IMR-90 (cell line): Measurements from ENCODE around the gene HIVEP3. TPM values are rescaled to one million over a fixed set of nuclear protein-coding genes. Genes with fewer than 3 reads are reported as not detected.

ENCODE experiments used
- ATAC-seq: fragments of 200-7000 bp; cut with Tn5 transposase; 2 replicates; pipeline ENCODE4 v1.9.1; 2020; ENCODE audit warnings: low read depth, mild to moderate bottlenecking, moderate library complexity
- BruUV-seq: library from RNA; stranded (reverse); fragments of 400-500 nt; replicated peaks from 2 replicates; lab custom pipeline; 2021; lab: Mats Ljungman, UMichigan
- CTCF ChIA-PET: fragments of 300-600 bp; formaldehyde crosslinking; extraction: SDS; loops from one replicate; lab custom pipeline; 2021; ENCODE audit warnings: antibody characterized with exemption; lab: Yijun Ruan, JAX
- POLR2A ChIA-PET: fragments of 300-600 bp; sonication (Branson Sonifier 250); formaldehyde crosslinking; loops from one replicate; lab custom pipeline; 2022; ENCODE audit warnings: antibody characterized with exemption; ENCODE audit not compliant: unreplicated experiment; lab: Charles Lee
- DNase-seq: peaks from one replicate; pipeline ENCODE4 v3.0.0; 2013
- H2AFZ ChIP-seq: replicated peaks from 2 replicates; pipeline ENCODE3; 2013; ENCODE audit warnings: low read length, mild to moderate bottlenecking; ENCODE audit not compliant: poor library complexity
- H2AK5ac ChIP-seq: 2 replicates; pipeline ENCODE4 v1.6.1; 2013; ENCODE audit warnings: low read depth, low read length, inconsistent platforms
- H2AK9ac ChIP-seq: replicated peaks from 2 replicates; pipeline ENCODE3; 2013; ENCODE audit warnings: mild to moderate bottlenecking, low read depth, low read length, moderate library complexity; ENCODE audit not compliant: poor library complexity
- H2BK120ac ChIP-seq: 2 replicates; pipeline ENCODE4 v1.6.1; 2013; ENCODE audit warnings: low read depth, low read length, inconsistent platforms
- H2BK15ac ChIP-seq: 3 replicates; pipeline ENCODE4 v1.6.1; 2013; ENCODE audit warnings: low read depth, low read length, inconsistent platforms
- H2BK20ac ChIP-seq: 2 replicates; pipeline ENCODE4 v1.6.1; 2013; ENCODE audit warnings: low read depth, mild to moderate bottlenecking, inconsistent platforms, low read length, moderate library complexity
- H2BK5ac ChIP-seq: 2 replicates; pipeline ENCODE4 v1.6.1; 2013; ENCODE audit warnings: mild to moderate bottlenecking, low read depth, low read length, inconsistent platforms; ENCODE audit not compliant: poor library complexity, severe bottlenecking
- H3K14ac ChIP-seq: replicated peaks from 2 replicates; pipeline ENCODE4 v1.6.1; 2013; ENCODE audit warnings: low read depth, low read length, inconsistent platforms
- H3K18ac ChIP-seq: 2 replicates; pipeline ENCODE4 v1.6.1; 2013; ENCODE audit warnings: low read depth, low read length, control low read depth
- H3K23ac ChIP-seq: 2 replicates; pipeline ENCODE4 v1.6.1; 2013; ENCODE audit warnings: low read depth, low read length, inconsistent platforms
- H3K27ac ChIP-seq: 2 replicates; pipeline ENCODE4 v1.5.1; 2013; ENCODE audit warnings: mild to moderate bottlenecking, control low read depth, low read length; ENCODE audit not compliant: insufficient read depth
- H3K27me3 ChIP-seq: 2 replicates; pipeline ENCODE4 v1.6.1; 2013; ENCODE audit warnings: low read length; ENCODE audit not compliant: control insufficient read depth, insufficient read depth
- H3K36me3 ChIP-seq: 2 replicates; pipeline ENCODE4 v1.6.1; 2013; ENCODE audit warnings: low read length, mixed read lengths; ENCODE audit not compliant: control insufficient read depth, insufficient read depth
- H3K4ac ChIP-seq: 2 replicates; pipeline ENCODE4 v1.6.1; 2013; ENCODE audit warnings: low read depth, low read length, inconsistent platforms
- H3K4me1 ChIP-seq: 2 replicates; pipeline ENCODE4 v1.6.1; 2013; ENCODE audit warnings: low read length, mixed read lengths; ENCODE audit not compliant: control insufficient read depth, insufficient read depth
- H3K4me2 ChIP-seq: 2 replicates; pipeline ENCODE4 v1.6.1; 2013; ENCODE audit warnings: low read depth, mild to moderate bottlenecking, control low read depth, low read length, moderate library complexity
- H3K4me3 ChIP-seq: 2 replicates; pipeline ENCODE4 v1.5.1; 2013; ENCODE audit warnings: low read depth, mild to moderate bottlenecking, control low read depth, low read length, moderate library complexity; ENCODE audit not compliant: insufficient read depth
- H3K56ac ChIP-seq: 2 replicates; pipeline ENCODE4 v1.6.1; 2013; ENCODE audit warnings: low read length, inconsistent platforms; ENCODE audit not compliant: insufficient read depth; ENCODE audit errors: extremely low read depth
- H3K79me1 ChIP-seq, 2 experiments: 2 replicates each; pipeline ENCODE4 v1.6.1; 2013; ENCODE audit warnings: low read length in 2 of 2, inconsistent platforms in 1 of 2, low read depth in 1 of 2
- H3K9ac ChIP-seq: 2 replicates; pipeline ENCODE4 v1.6.1; 2013; ENCODE audit warnings: low read depth, low read length, control low read depth
- H3K9me1 ChIP-seq: 2 replicates; pipeline ENCODE4 v1.6.1; 2013; ENCODE audit warnings: low read length, inconsistent platforms; ENCODE audit not compliant: insufficient read depth
- H3K9me3 ChIP-seq: 2 replicates; pipeline ENCODE4 v1.6.1; 2013; ENCODE audit warnings: low read length; ENCODE audit not compliant: control insufficient read depth, insufficient read depth
- H4K20me1 ChIP-seq: 2 replicates; pipeline ENCODE4 v1.6.1; 2013; ENCODE audit warnings: low read length, inconsistent platforms; ENCODE audit not compliant: insufficient read depth
- H4K5ac ChIP-seq: 2 replicates; pipeline ENCODE4 v1.6.1; 2013; ENCODE audit warnings: mild to moderate bottlenecking, low read depth, low read length, control low read depth
- H4K8ac ChIP-seq, 2 experiments: 2 replicates each; pipeline ENCODE4 v1.6.1; 2013; ENCODE audit warnings: low read depth in 2 of 2, low read length in 2 of 2, control low read depth in 1 of 2, inconsistent platforms in 1 of 2
- H4K91ac ChIP-seq: 2 replicates; pipeline ENCODE4 v1.6.1; 2013; ENCODE audit warnings: low read depth, low read length, inconsistent platforms; ENCODE audit not compliant: insufficient read depth
- CEBPB ChIP-seq: IDR thresholded peaks from 2 replicates; pipeline ENCODE4 v1.6.1; 2012; ENCODE audit warnings: low read depth, low read length, improper control_type of control experiment
- FOS ChIP-seq: fragments of 150-350 bp; IDR thresholded peaks from 2 replicates; pipeline ENCODE4 v1.6.1; 2016; ENCODE audit warnings: low read depth, low read length
- MAFK ChIP-seq: IDR thresholded peaks from 2 replicates; pipeline ENCODE4 v1.6.1; 2012; ENCODE audit warnings: low read depth, low read length, improper control_type of control experiment
- MAZ ChIP-seq: IDR thresholded peaks from 2 replicates; pipeline ENCODE4 v1.6.1; 2012; ENCODE audit warnings: low read depth, mild to moderate bottlenecking, low read length, improper control_type of control experiment, moderate library complexity, borderline replicate concordance
- RFX5 ChIP-seq: IDR thresholded peaks from 2 replicates; pipeline ENCODE4 v1.8.0; 2012; ENCODE audit warnings: low read depth, mild to moderate bottlenecking, low read length, moderate library complexity
- WGBS, 2 experiments: methylation state at CpG; one replicate each; pipeline versions ENCODE4 v1.1.5 to v1.1.7; 2013; ENCODE audit warnings: missing lambda C conversion rate in 2 of 2; ENCODE audit not compliant: insufficient read length in 1 of 2; ENCODE audit errors: extremely low coverage in 2 of 2; 5-methylcytosine and 5-hydroxymethylcytosine counted together
- dilution Hi-C: fragments of 300-500 bp; cut with HindIII; formaldehyde crosslinking; loops from one replicate; pipeline ENCODE4 v1.14.3; 2018; ENCODE audit warnings: low sequenced_read_pairs; ENCODE audit not compliant: unreplicated experiment
- in situ Hi-C: fragments of 300-500 bp; cut with MboI; formaldehyde crosslinking; loops from 3 replicates; pipeline ENCODE4 v1.14.3; 2019; ENCODE audit warnings: low sequenced_read_pairs, inconsistent platforms, mixed read lengths
- intact Hi-C: fragments of 100-400 bp; cut with micrococcal nuclease; formaldehyde crosslinking; loops from 2 replicates; pipeline ENCODE4 v1.10.0; 2022
- polyA plus RNA-seq, 3 experiments: library from polyadenylated mRNA; depleted of rRNA; stranded (reverse); fragments of >200 nt; gene quantifications; 2 replicates each; pipeline ENCODE4 v1.2.3, GENCODE V29; 2012; ENCODE audit warnings: low replicate concordance in 1 of 3
- total RNA-seq: library from RNA; depleted of rRNA; stranded (reverse); fragments of >200 nt; gene quantifications from 2 replicates; pipeline ENCODE4 v1.2.3, GENCODE V29; 2012
- TF ChIP-seq, protein P1 (sequence below): conservative IDR thresholded peaks from 2 replicates; pipeline ENCODE4 v1.5.1; 2012; ENCODE audit warnings: mild to moderate bottlenecking, low read depth, low read length, improper control_type of control experiment

Gene HIVEP3
- total and polyA plus RNA-seq, 2 of the 4 experiments (the other 2 are of a cell fraction): 1.4 to 4.0 TPM

DNA sequence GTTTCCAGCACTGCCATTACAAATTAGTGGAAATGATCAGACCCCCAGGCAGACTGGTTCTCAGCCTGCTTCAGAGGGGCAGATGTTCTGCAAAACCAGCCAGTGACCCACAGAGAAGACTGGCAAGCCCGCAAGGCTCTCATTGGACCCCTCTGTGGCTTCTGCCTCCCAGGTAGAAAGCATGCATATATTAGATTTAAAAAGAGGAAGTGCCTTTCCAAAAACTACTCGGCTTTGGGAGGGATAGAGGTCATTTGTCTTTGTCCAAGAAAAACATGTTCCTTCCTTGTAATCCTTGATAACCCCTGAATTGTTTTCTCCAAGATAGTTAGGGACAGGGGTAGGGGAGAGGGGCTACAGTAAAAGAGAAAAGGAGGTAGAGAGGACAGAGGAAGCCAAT is 11.8 kb downstream of the HIVEP3 start:
- in situ Hi-C loops: no loop called here
- Histone ChIP-seq H3K4me1 (peaks cover 7% of the 10 kb centered on the region), H3K14ac (no peak overlapping the region), H3K4me3 (no peak overlapping the region), H3K4ac (no peak overlapping the region), H4K5ac (no peak overlapping the region), H3K56ac (no peak overlapping the region), H3K23ac (no peak overlapping the region), H2AK5ac (no peak overlapping the region), H3K27ac (no peak overlapping the region), H3K9me1 (peaks cover 15% of the 10 kb centered on the region), H3K27me3 (no peaks in the 10 kb centered on the region), H2BK20ac (no peak overlapping the region), H3K79me1 (0 out of 4 replicates have a peak, but pooled peaks cover 0 to 4% of the 10 kb centered on the region in 2 experiments), H4K91ac (no peak overlapping the region), H3K18ac (no peak overlapping the region), H3K9me3 (no peaks in the 10 kb centered on the region), H4K20me1 (no peaks in the 10 kb centered on the region), H2BK5ac (no peak overlapping the region), H4K8ac (no peak overlapping the region), H2AFZ (no peak overlapping the region), H2BK15ac (no peak overlapping the region), H3K36me3 (no peaks in the 10 kb centered on the region), H2AK9ac (no peak overlapping the region), H3K9ac (no peak overlapping the region), H3K4me2 (no peak overlapping the region), H2BK120ac (no peak overlapping the region)
- ChIA-PET POLR2A (no interaction called here), CTCF (no interaction called here)
- ATAC-seq (no peak), DNase-seq (no peak)
- intact Hi-C loops: no loop called here
- dilution Hi-C loops: no loop called here
- no CpG with 5 or more reads among the region's 2 CpGs for WGBS, 2 experiments
- TF ChIP-seq FOS (no peak), RFX5 (no peak), MAFK (no peak), CEBPB (no peak), MAZ (no peak)
- TF ChIP-seq, protein P1, sequence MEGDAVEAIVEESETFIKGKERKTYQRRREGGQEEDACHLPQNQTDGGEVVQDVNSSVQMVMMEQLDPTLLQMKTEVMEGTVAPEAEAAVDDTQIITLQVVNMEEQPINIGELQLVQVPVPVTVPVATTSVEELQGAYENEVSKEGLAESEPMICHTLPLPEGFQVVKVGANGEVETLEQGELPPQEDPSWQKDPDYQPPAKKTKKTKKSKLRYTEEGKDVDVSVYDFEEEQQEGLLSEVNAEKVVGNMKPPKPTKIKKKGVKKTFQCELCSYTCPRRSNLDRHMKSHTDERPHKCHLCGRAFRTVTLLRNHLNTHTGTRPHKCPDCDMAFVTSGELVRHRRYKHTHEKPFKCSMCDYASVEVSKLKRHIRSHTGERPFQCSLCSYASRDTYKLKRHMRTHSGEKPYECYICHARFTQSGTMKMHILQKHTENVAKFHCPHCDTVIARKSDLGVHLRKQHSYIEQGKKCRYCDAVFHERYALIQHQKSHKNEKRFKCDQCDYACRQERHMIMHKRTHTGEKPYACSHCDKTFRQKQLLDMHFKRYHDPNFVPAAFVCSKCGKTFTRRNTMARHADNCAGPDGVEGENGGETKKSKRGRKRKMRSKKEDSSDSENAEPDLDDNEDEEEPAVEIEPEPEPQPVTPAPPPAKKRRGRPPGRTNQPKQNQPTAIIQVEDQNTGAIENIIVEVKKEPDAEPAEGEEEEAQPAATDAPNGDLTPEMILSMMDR: no peak
- BruUV-seq: no TSS peak
